IMR-90 (cell line): ENCODE data around the gene SPAST. TPM values are rescaled to one million over a fixed set of nuclear protein-coding genes. Genes with fewer than 3 reads are reported as not detected.

Experiments used
- ATAC-seq: fragments of 200-7000 bp; cut with Tn5 transposase; 2 replicates; pipeline ENCODE4 v1.9.1; 2020; ENCODE audit warnings: low read depth, mild to moderate bottlenecking, moderate library complexity
- BruUV-seq: library from RNA; stranded (reverse); fragments of 400-500 nt; replicated peaks from 2 replicates; lab custom pipeline; 2021; lab: Mats Ljungman, UMichigan
- CTCF ChIA-PET: fragments of 300-600 bp; formaldehyde crosslinking; extraction: SDS; loops from one replicate; lab custom pipeline; 2021; ENCODE audit warnings: antibody characterized with exemption; lab: Yijun Ruan, JAX
- POLR2A ChIA-PET: fragments of 300-600 bp; sonication (Branson Sonifier 250); formaldehyde crosslinking; loops from one replicate; lab custom pipeline; 2022; ENCODE audit warnings: antibody characterized with exemption; ENCODE audit not compliant: unreplicated experiment; lab: Charles Lee
- DNase-seq: peaks from one replicate; pipeline ENCODE4 v3.0.0; 2013
- H2AFZ ChIP-seq: replicated peaks from 2 replicates; pipeline ENCODE3; 2013; ENCODE audit warnings: low read length, mild to moderate bottlenecking; ENCODE audit not compliant: poor library complexity
- H2AK5ac ChIP-seq: 2 replicates; pipeline ENCODE4 v1.6.1; 2013; ENCODE audit warnings: low read depth, low read length, inconsistent platforms
- H2AK9ac ChIP-seq: replicated peaks from 2 replicates; pipeline ENCODE3; 2013; ENCODE audit warnings: mild to moderate bottlenecking, low read depth, low read length, moderate library complexity; ENCODE audit not compliant: poor library complexity
- H2BK120ac ChIP-seq: 2 replicates; pipeline ENCODE4 v1.6.1; 2013; ENCODE audit warnings: low read depth, low read length, inconsistent platforms
- H2BK15ac ChIP-seq: 3 replicates; pipeline ENCODE4 v1.6.1; 2013; ENCODE audit warnings: low read depth, low read length, inconsistent platforms
- H2BK20ac ChIP-seq: 2 replicates; pipeline ENCODE4 v1.6.1; 2013; ENCODE audit warnings: low read depth, mild to moderate bottlenecking, inconsistent platforms, low read length, moderate library complexity
- H2BK5ac ChIP-seq: 2 replicates; pipeline ENCODE4 v1.6.1; 2013; ENCODE audit warnings: mild to moderate bottlenecking, low read depth, low read length, inconsistent platforms; ENCODE audit not compliant: poor library complexity, severe bottlenecking
- H3K14ac ChIP-seq: replicated peaks from 2 replicates; pipeline ENCODE4 v1.6.1; 2013; ENCODE audit warnings: low read depth, low read length, inconsistent platforms
- H3K18ac ChIP-seq: 2 replicates; pipeline ENCODE4 v1.6.1; 2013; ENCODE audit warnings: low read depth, low read length, control low read depth
- H3K23ac ChIP-seq: 2 replicates; pipeline ENCODE4 v1.6.1; 2013; ENCODE audit warnings: low read depth, low read length, inconsistent platforms
- H3K27ac ChIP-seq: 2 replicates; pipeline ENCODE4 v1.5.1; 2013; ENCODE audit warnings: mild to moderate bottlenecking, control low read depth, low read length; ENCODE audit not compliant: insufficient read depth
- H3K27me3 ChIP-seq: 2 replicates; pipeline ENCODE4 v1.6.1; 2013; ENCODE audit warnings: low read length; ENCODE audit not compliant: control insufficient read depth, insufficient read depth
- H3K36me3 ChIP-seq: 2 replicates; pipeline ENCODE4 v1.6.1; 2013; ENCODE audit warnings: low read length, mixed read lengths; ENCODE audit not compliant: control insufficient read depth, insufficient read depth
- H3K4ac ChIP-seq: 2 replicates; pipeline ENCODE4 v1.6.1; 2013; ENCODE audit warnings: low read depth, low read length, inconsistent platforms
- H3K4me1 ChIP-seq: 2 replicates; pipeline ENCODE4 v1.6.1; 2013; ENCODE audit warnings: low read length, mixed read lengths; ENCODE audit not compliant: control insufficient read depth, insufficient read depth
- H3K4me2 ChIP-seq: 2 replicates; pipeline ENCODE4 v1.6.1; 2013; ENCODE audit warnings: low read depth, mild to moderate bottlenecking, control low read depth, low read length, moderate library complexity
- H3K4me3 ChIP-seq: 2 replicates; pipeline ENCODE4 v1.5.1; 2013; ENCODE audit warnings: low read depth, mild to moderate bottlenecking, control low read depth, low read length, moderate library complexity; ENCODE audit not compliant: insufficient read depth
- H3K56ac ChIP-seq: 2 replicates; pipeline ENCODE4 v1.6.1; 2013; ENCODE audit warnings: low read length, inconsistent platforms; ENCODE audit not compliant: insufficient read depth; ENCODE audit errors: extremely low read depth
- H3K79me1 ChIP-seq, 2 experiments: 2 replicates each; pipeline ENCODE4 v1.6.1; 2013; ENCODE audit warnings: low read length in 2 of 2, inconsistent platforms in 1 of 2, low read depth in 1 of 2
- H3K9ac ChIP-seq: 2 replicates; pipeline ENCODE4 v1.6.1; 2013; ENCODE audit warnings: low read depth, low read length, control low read depth
- H3K9me1 ChIP-seq: 2 replicates; pipeline ENCODE4 v1.6.1; 2013; ENCODE audit warnings: low read length, inconsistent platforms; ENCODE audit not compliant: insufficient read depth
- H3K9me3 ChIP-seq: 2 replicates; pipeline ENCODE4 v1.6.1; 2013; ENCODE audit warnings: low read length; ENCODE audit not compliant: control insufficient read depth, insufficient read depth
- H4K20me1 ChIP-seq: 2 replicates; pipeline ENCODE4 v1.6.1; 2013; ENCODE audit warnings: low read length, inconsistent platforms; ENCODE audit not compliant: insufficient read depth
- H4K5ac ChIP-seq: 2 replicates; pipeline ENCODE4 v1.6.1; 2013; ENCODE audit warnings: mild to moderate bottlenecking, low read depth, low read length, control low read depth
- H4K8ac ChIP-seq, 2 experiments: 2 replicates each; pipeline ENCODE4 v1.6.1; 2013; ENCODE audit warnings: low read depth in 2 of 2, low read length in 2 of 2, control low read depth in 1 of 2, inconsistent platforms in 1 of 2
- H4K91ac ChIP-seq: 2 replicates; pipeline ENCODE4 v1.6.1; 2013; ENCODE audit warnings: low read depth, low read length, inconsistent platforms; ENCODE audit not compliant: insufficient read depth
- CEBPB ChIP-seq: IDR thresholded peaks from 2 replicates; pipeline ENCODE4 v1.6.1; 2012; ENCODE audit warnings: low read depth, low read length, improper control_type of control experiment
- CTCF ChIP-seq: conservative IDR thresholded peaks from 2 replicates; pipeline ENCODE4 v1.5.1; 2012; ENCODE audit warnings: mild to moderate bottlenecking, low read depth, low read length, improper control_type of control experiment
- MAZ ChIP-seq: IDR thresholded peaks from 2 replicates; pipeline ENCODE4 v1.6.1; 2012; ENCODE audit warnings: low read depth, mild to moderate bottlenecking, low read length, improper control_type of control experiment, moderate library complexity, borderline replicate concordance
- NFE2L2 ChIP-seq: fragments of 150-350 bp; IDR thresholded peaks from 2 replicates; pipeline ENCODE4 v1.6.1; 2016; ENCODE audit warnings: low read depth, mild to moderate bottlenecking, low read length
- RCOR1 ChIP-seq: IDR thresholded peaks from 2 replicates; pipeline ENCODE4 v1.6.1; 2012; ENCODE audit warnings: mild to moderate bottlenecking, low read length, improper control_type of control experiment; ENCODE audit not compliant: insufficient replicate concordance
- WGBS, 2 experiments: methylation state at CpG; one replicate each; pipeline versions ENCODE4 v1.1.5 to v1.1.7; 2013; ENCODE audit warnings: missing lambda C conversion rate in 2 of 2; ENCODE audit not compliant: insufficient read length in 1 of 2; ENCODE audit errors: extremely low coverage in 2 of 2; 5-methylcytosine and 5-hydroxymethylcytosine counted together
- dilution Hi-C: fragments of 300-500 bp; cut with HindIII; formaldehyde crosslinking; loops from one replicate; pipeline ENCODE4 v1.14.3; 2018; ENCODE audit warnings: low sequenced_read_pairs; ENCODE audit not compliant: unreplicated experiment
- in situ Hi-C: fragments of 300-500 bp; cut with MboI; formaldehyde crosslinking; loops from 3 replicates; pipeline ENCODE4 v1.14.3; 2019; ENCODE audit warnings: low sequenced_read_pairs, inconsistent platforms, mixed read lengths
- intact Hi-C: fragments of 100-400 bp; cut with micrococcal nuclease; formaldehyde crosslinking; loops from 2 replicates; pipeline ENCODE4 v1.10.0; 2022
- polyA plus RNA-seq, 3 experiments: library from polyadenylated mRNA; depleted of rRNA; stranded (reverse); fragments of >200 nt; gene quantifications; 2 replicates each; pipeline ENCODE4 v1.2.3, GENCODE V29; 2012; ENCODE audit warnings: low replicate concordance in 1 of 3
- total RNA-seq: library from RNA; depleted of rRNA; stranded (reverse); fragments of >200 nt; gene quantifications from 2 replicates; pipeline ENCODE4 v1.2.3, GENCODE V29; 2012

SPAST gene
- total and polyA plus RNA-seq, 2 of the 4 experiments (the other 2 are of a cell fraction) = 5.3 to 14.5 TPM

DNA sequence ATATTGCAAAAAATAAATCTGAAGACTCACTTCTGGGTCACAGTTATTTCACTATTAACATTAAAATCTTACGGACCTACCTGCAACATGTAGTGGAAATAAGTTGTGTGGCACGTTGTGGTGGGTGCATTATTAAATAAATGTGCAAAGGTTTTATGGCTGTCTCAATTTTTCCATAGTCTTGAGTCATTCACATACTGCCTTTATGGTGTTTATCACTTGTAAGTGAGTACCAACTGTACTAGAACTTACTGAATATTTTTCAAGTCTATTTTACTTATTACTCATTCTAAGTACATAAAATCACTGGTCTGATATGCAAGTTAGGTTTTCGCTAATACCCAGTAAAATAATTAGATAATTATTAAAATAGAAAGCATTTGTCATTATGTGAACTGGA lies 54.7 kb downstream of the SPAST start:
- Histone ChIP-seq H3K9ac (no peak overlapping the region), H2AK9ac (no peak overlapping the region), H3K4me1 (no peaks in the 10 kb centered on the region), H3K14ac (no peak overlapping the region), H3K36me3 (no peaks in the 10 kb centered on the region; the same call in 1 of the 2 replicates), H2BK15ac (no peak overlapping the region), H2BK20ac (no peak overlapping the region), H2AFZ (no peak overlapping the region), H3K23ac (no peak overlapping the region), H2BK5ac (no peak overlapping the region), H3K27ac (no peak overlapping the region), H4K20me1 (no peaks in the 10 kb centered on the region), H3K79me1 (no peaks in the 10 kb centered on the region), H3K9me1 (no peaks in the 10 kb centered on the region), H3K4me3 (no peak overlapping the region), H4K5ac (no peak overlapping the region), H3K9me3 (no peaks in the 10 kb centered on the region), H4K8ac (no peak overlapping the region), H2BK120ac (no peak overlapping the region), H4K91ac (no peak overlapping the region), H3K18ac (no peak overlapping the region), H3K4ac (no peak overlapping the region), H3K27me3 (no peaks in the 10 kb centered on the region), H3K56ac (no peak overlapping the region), H3K4me2 (no peak overlapping the region), H2AK5ac (no peak overlapping the region)
- no peak for TF ChIP-seq RCOR1
- TF ChIP-seq NFE2L2 = no peak
- TF ChIP-seq CTCF = no peak
- no peak for TF ChIP-seq CEBPB
- no peak for TF ChIP-seq MAZ
- DNase-seq = no peak
- no CpG with 5 or more reads among the region's 3 CpGs for WGBS, 2 experiments
- ChIA-PET POLR2A (no interaction called here), CTCF (no interaction called here)
- BruUV-seq = no TSS peak
- intact Hi-C loops (no loop called here), dilution Hi-C loops (no loop called here), in situ Hi-C loops (no loop called here)
- ATAC-seq = no peak
